GM18870 (cell line): ENCODE measurements around the gene PLEKHG2.

Source experiments
- ATAC-seq: cut with Tn5 transposase; IDR thresholded peaks from one replicate; pipeline ENCODE4 v1.9.1; 2021; ENCODE audit warnings: moderate library complexity; ENCODE audit not compliant: unreplicated experiment

Gene PLEKHG2

DNA sequence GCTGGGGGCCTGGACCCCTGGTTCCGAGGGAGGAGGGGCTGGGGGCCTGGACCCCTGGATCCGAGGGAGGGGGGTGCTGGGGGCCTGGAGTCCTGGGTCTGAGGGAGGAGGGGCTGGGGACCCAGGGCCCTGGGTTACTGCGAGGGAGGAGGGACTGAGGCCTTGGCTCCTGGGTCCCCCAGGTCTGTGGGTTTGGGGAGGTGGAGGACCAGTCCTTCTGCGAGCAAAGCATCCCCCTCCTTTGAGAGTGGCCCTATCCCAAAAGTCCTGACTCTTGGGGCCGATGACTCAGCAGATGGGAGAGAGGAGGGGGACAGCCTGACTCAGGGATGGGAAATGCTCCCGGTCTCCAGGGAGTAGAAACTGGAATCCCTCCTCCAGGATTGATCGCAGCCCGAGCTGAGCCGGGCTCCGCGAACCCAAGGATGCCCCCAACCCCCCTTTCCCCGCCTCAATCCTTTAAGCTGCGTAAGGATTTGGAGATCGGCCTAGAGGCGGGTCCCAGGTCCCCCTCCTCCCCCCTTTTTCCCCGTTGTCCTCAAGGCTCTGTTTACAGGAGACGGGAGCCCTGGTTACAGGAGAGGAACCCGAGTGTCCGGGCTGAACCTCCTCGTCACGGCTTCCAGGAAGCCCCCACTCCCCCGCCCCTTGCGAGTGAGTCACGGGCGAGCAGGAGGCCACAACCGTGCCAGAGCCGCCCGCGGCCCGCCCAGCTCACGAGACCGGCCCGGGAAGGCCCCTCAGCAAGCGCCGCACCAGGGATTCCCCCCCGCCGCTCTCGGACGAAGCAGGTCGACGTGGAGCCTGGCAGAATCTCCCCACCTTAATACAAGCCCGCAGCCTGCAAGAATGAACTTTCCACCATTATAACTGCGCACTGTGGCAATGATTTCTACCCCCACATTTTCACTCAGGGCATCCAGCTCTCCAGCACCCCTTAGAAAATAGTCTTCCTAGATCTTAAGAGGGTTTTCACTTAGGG, 8.8 kb upstream of the PLEKHG2 start:
- ATAC-seq, result no peak

DNA sequence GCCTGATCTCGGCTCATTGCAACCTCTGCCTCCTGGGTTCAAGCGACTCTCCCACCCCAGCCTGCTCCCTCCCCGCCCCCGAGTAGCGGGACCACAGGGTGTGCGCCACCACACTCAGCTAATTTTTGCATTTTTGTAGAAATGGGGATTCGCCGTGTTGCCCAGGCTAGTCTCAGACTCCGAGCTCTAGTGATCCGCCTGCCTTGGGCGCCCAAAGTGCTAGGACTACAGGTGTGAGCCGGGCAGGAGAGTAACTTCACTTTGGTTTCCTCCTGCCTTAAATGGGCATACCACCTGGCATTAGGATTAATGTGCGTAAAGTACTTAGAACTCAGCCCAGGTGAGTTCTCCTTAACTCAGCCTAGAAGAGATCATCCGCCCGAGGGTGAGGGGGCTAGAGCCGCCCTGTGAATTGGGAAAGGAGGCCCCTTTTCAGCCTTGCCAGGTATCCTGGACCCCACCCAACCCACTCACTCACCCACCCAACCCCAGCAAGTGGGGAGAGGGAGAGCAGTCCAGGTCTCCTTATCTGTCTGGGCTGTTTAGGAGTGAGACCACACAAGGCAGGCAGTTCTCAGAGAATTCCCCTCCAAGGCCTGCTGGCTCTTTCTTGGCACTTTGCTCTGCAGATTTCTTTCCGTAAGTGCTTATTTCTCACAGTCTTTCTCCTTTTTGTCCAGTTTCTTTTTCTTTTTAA, 7.1 kb upstream of the PLEKHG2 start:
- no peak for ATAC-seq

DNA sequence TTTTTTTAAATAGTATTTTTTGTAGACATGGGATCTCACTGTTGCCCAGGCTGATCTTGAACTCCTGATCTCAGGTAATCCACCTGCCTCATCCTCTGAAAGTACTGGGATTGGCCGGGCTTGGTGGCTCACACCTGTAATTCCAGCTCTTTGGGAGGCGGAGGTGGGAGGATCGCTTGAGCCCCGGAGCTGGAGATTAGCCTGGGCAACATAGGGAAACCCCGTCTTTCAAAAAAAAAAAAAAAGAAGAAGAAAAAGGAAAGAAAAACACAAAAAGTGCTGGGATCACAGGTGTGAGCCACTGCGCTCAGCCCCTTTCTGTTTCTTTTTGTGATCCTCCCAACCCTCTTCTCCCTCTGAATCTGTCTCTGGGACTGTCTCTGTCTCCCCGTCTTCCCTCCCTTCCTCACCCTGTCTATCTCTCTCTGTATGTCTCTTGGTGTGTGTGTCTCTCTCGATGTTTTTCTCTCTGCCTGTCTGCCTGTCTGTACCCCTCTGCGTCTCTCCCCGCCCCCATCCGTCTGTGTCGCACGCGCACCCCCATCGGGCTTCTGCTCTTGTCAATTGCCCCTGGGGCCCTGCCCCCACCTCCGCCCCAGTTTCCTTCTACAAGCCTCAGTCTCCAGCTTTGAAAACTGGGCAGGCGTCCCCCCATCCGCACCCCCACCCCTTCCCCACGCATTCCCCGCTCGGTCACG, 6.4 kb upstream of the PLEKHG2 start:
- ATAC-seq, result no peak

DNA sequence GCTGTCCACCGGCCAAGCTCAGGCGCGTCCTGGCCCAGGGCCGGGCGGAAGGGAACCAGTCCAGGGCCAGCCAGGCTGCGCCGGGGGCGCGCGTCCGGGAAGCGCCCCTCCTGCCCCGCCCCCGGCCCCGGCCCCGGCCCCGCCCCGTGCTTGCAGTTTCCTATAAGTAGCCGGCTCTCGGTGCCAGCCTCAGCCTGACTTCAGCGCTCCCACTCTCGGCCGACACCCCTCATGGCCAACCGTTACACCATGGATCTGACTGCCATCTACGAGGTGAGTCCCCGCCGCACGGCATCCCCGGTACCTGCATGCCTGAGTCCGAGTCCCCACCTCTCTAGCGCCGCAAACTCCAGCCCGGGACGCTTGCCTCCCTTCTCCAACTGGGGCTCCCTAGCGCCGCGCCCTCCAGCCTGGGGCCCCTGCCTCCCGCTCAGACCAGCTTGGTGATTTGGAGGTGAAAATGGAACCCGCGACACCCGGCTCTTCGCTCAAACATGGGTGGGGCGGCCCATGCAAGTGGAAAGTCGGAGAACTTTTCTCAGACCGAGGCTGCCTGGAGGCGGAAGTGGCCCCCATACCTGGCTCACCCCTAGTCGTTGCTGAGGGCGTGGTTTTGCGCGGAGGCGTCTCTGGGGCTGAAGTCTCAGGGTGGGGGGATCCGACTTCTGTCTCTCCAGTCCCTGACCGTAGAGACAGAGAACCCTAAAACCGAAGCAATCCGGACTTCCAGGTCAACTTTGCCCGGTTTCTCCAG, 5.6 kb upstream of the PLEKHG2 start, which contains the start of gene ZFP36:
Gene ZFP36 (plus strand): TSS at position 192 of the 754 bp plus-strand sequence. CDS start 58 bp downstream, at position 250.
- ATAC-seq, result no peak

DNA sequence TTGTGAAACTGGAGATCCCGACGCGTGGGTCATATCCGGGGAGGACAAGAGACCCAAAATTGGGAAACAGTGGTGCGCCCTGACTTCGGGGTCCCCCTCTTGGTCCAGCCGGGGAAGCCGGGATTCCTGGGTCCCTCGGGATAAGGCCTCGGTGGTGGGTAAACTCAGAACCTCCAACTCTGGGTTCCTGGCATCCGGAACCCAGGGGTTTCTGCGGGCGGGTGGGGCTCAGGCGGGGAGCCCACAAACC, 5.1 kb upstream of the PLEKHG2 start:
- ATAC-seq, result no peak

DNA sequence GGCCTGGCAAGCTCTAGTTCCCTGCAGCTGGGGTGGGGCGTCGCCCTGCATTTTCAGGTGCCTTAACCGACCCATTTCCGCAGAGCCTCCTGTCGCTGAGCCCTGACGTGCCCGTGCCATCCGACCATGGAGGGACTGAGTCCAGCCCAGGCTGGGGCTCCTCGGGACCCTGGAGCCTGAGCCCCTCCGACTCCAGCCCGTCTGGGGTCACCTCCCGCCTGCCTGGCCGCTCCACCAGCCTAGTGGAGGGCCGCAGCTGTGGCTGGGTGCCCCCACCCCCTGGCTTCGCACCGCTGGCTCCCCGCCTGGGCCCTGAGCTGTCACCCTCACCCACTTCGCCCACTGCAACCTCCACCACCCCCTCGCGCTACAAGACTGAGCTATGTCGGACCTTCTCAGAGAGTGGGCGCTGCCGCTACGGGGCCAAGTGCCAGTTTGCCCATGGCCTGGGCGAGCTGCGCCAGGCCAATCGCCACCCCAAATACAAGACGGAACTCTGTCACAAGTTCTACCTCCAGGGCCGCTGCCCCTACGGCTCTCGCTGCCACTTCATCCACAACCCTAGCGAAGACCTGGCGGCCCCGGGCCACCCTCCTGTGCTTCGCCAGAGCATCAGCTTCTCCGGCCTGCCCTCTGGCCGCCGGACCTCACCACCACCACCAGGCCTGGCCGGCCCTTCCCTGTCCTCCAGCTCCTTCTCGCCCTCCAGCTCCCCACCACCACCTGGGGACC, 4.6 kb upstream of the PLEKHG2 start:
- ATAC-seq, result no peak

DNA sequence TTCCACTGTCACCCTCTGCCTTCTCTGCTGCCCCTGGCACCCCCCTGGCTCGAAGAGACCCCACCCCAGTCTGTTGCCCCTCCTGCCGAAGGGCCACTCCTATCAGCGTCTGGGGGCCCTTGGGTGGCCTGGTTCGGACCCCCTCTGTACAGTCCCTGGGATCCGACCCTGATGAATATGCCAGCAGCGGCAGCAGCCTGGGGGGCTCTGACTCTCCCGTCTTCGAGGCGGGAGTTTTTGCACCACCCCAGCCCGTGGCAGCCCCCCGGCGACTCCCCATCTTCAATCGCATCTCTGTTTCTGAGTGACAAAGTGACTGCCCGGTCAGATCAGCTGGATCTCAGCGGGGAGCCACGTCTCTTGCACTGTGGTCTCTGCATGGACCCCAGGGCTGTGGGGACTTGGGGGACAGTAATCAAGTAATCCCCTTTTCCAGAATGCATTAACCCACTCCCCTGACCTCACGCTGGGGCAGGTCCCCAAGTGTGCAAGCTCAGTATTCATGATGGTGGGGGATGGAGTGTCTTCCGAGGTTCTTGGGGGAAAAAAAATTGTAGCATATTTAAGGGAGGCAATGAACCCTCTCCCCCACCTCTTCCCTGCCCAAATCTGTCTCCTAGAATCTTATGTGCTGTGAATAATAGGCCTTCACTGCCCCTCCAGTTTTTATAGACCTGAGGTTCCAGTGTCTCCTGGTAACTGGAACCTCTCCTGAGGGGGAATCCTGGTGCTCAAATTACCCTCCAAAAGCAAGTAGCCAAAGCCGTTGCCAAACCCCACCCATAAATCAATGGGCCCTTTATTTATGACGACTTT, 3.9 kb upstream of the PLEKHG2 start:
- ATAC-seq, result no peak

DNA sequence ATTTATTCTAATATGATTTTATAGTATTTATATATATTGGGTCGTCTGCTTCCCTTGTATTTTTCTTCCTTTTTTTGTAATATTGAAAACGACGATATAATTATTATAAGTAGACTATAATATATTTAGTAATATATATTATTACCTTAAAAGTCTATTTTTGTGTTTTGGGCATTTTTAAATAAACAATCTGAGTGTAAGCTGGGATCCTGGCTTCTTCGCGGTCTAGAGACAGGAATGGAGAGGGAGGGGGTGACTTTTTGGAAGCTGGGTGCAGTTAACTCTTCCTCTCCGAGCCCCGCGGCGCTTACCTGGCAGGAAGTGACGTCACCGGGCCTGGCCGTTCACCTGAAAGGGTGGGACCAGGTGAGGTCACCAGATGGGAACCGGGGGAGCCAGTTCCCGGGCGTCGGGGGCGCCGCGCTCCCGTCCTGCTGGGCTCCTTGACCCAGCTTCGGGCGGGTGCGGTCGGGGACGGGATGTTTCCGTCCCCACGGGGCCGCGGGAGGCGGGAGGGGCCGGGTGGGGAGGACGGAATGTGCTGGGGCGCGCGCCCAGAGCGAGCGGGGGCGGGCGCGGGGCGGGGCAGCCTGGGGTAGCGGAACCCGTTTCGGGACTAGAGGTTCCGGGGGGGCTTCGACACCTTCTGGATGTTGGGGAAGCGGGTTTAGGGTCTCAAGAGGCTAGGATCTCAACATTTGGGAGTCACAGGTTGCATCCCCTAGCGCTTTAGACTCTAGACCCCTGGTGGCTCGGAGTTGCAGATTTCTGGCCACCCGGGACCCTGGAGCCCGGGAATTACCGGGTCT, 3.1 kb upstream of the PLEKHG2 start:
- ATAC-seq, result no peak

DNA sequence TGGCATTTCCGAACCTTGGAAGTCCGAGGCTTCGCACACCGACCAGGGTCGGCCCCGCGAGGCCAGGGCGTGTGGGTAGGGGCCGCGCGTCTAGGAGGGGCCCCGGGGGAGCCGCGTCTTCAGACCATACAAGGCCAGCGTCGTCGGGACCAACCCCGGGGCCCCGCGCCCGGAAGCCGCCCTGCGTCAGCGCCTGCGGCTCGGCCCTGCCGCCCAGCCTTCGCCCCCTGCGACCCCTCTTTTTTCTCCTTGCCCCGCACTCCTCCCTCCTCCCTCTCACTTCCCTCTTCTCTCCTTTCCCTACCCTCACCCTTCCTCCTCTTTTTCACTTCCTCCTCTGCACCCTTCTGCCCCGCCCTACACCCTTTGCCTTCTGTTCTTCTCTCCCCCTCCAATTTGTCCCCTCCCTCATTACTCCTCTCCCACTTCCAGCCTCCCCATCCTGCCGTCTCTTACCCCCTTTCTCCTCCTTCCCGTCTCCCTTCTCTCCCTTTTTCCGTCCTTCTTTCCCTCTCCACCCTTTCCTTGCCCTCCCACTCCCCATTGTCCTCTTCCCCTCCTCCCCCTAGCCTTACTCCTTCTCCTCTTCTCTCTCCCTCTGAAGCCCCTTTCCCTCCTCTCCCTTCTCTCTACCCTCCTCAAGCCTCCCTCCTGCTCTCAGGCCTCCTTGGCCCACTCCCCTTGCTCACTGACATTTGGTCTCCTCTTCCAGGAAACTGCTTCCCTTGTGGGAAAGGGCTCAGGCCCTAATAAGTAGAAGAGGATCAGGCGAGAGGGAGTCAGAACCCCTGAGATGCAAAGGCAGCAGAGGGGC, 2.2 kb upstream of the PLEKHG2 start:
- ATAC-seq, result no peak

DNA sequence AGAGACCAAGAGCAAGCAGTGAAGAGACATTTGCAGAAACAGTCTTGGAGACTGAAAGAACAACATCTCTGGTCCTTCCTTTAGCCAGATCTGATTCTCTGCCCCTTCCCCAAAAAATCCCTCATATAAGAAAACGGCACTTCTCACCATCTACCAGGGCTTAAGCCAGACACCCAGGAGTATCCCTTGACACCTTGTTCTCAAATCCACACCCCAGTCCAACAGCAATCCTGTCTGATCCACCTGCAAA, 1.7 kb upstream of the PLEKHG2 start:
- no peak for ATAC-seq

DNA sequence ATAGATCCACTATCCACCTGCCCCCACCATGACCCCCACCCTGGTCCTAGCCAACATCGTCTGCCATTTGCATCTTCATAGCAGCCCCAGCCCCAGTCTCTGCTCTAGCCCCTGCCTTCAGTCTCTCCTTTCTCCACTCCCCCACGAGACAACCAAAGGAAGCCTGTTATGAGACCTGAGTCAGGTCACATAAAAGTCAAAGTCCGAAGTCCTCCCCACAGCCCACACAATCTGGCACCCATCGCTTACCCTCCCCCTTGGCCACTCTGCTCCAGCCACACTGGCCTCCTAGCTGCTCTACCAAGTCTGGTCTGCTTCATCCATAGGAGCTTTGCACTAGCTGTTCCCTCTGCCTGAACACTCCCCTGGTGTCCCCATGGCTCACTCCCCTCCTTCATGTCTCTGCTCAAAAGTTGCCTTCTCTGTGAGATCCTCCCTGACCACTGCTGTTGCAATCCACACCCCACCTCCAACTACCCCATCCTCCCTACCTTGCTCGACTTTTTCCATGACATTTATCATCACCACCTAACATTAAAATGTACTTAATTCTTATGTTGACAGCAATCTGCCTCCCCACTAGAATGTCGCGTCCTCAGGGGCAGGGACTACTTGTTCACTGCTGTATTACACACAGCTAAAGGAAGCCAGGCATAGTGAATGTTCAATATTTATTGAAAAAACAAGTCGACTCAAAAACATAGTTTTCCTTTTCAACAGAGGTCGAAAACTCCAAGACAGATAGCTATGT, 1.2 kb upstream of the PLEKHG2 start:
- ATAC-seq, result no peak

DNA sequence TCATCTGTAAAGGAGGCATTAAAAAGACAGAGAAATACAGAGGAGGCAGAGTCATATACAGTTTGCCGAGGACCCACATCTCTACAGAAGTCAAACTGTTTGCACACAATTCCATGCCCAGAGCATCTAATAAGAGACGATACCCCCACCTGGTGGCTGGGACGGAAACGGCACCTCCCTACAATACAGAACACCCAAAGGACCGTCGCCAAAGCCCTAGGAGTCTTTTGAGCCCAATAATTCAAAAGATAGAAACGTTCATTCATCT, 703 bp upstream of the PLEKHG2 start:
- ATAC-seq, result peak; percentile 32

DNA sequence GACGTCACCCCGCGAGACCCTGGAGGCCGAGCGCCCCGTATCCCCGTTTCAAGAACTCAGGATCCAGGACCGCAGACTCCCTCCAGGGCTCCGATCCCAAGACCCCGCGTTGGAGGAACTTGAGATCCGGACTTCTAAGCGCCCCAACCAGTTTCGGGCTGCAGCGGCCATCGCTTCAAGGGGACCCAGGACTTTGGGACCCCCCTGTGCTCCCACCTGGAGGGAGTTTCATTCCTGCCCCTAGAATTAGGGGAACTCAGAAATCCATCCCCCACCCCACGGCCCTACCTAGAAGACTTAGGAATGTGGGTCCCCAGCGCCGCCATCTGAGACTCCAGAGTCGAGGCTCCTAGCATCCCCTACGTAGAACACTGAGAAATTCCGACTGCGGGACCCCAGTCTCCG, 400 bp downstream of the PLEKHG2 start:
- ATAC-seq, result no peak

DNA sequence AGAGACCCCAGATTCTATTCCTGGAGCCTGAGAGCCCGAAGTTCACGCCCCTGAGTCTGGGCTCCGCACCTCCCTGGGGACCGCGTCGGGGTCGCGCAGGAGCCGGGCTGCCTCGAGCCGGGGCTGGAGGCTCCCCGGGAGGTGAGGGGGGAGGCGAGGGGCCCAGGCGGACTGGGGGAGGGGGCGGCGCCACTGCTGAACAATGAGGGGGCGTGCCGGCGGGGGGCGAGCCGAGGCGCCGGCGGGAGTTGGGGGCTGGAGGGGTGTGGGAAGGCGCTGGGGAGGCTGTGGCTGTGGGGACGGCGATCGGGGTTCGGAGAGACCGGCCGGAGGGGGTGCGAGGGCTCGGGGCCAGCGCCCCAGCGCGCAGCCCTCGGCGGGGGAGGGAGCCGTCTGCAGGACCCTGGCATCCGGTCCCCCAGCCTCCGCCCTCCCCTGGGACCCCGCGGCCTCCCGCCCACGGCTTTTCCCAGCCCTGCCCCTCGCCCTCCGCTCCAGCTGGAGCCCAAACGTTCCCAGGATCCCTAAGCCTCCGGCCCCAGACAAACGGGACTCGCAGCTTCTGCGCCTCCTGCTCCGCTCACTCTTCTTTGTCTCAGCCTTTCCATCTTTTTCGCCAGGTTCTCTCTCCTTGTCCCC, 922 bp downstream of the PLEKHG2 start:
- ATAC-seq, result no peak

DNA sequence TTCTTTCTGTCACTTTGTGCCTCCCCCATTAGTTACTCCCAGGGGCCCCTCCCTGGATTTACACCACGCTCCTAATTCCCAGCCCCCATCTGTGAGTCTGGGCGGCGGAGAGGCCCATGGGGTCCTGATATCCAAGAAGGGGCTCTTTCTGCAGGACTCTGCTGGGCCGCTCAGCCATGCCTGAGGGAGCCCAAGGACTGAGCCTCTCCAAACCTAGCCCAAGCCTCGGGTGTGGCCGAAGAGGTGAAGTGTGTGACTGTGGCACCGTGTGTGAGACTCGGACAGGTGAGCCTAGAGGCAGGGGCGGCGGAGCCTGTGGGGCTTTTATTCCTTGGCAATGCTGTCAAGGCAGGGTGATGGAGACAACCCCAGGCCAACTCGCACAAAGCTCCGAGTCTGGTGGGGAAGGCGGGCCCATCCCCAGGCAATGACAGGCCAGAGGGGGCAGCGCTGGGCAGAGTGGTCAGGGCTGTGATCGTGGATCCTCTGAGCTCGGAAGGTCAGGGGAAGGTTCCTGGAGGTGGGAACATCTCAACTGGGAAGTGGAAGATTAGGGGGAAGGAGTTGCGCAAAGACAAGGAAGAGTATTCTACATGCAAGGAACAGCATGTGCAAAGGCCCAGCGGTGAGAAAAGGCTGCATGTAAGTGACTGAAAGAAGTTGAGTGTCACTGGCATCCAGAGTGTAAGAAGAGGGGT, 1.6 kb downstream of the PLEKHG2 start:
- no peak for ATAC-seq
